ENCODE data around the gene TMEM92.

TMEM92 gene

GRCh38 chr17:50312308-50312707 lies 38.0 kb downstream of the TMEM92 start:
- TF ChIP-seq GATA3 (IDR thresholded peaks at IDR 0.05; ENCODE audit: low read depth, low read length) = no peak
- TF ChIP-seq GATA2 (IDR thresholded peaks at IDR 0.05; ENCODE audit: low read depth, low read length) = no peak

- no peak for TF ChIP-seq GATA3 (IDR thresholded peaks at IDR 0.05; ENCODE audit: low read depth, low read length)
These were observed 40.3 kb downstream of the TMEM92 start for GRCh38 chr17:50314456-50315011.

- TF ChIP-seq GATA2 (IDR thresholded peaks at IDR 0.05; ENCODE audit: low read depth, low read length) = no peak
- TF ChIP-seq GATA3 (IDR thresholded peaks at IDR 0.05; ENCODE audit: low read depth, low read length) = no peak
These were observed 41.8 kb downstream of the TMEM92 start for GRCh38 chr17:50316016-50316587.

- no peak for TF ChIP-seq GATA2 (IDR thresholded peaks at IDR 0.05; ENCODE audit: low read depth, low read length)
- TF ChIP-seq GATA3 (IDR thresholded peaks at IDR 0.05; ENCODE audit: low read depth, low read length) = no peak
These were observed 42.9 kb downstream of the TMEM92 start for GRCh38 chr17:50317121-50317520.

- TF ChIP-seq GATA2 (IDR thresholded peaks at IDR 0.05; ENCODE audit: low read depth, low read length) = no peak
- no peak for TF ChIP-seq GATA3 (IDR thresholded peaks at IDR 0.05; ENCODE audit: low read depth, low read length)
These were observed 44.4 kb downstream of the TMEM92 start for GRCh38 chr17:50318501-50319285.

GRCh38 chr17:50319306-50320004 lies 45.2 kb downstream of the TMEM92 start:
- no peak for TF ChIP-seq GATA3 (IDR thresholded peaks at IDR 0.05; ENCODE audit: low read depth, low read length)
- TF ChIP-seq GATA2 (IDR thresholded peaks at IDR 0.05; ENCODE audit: low read depth, low read length) = no peak

- peak; percentile 61; the same call in 1 of the 2 replicates for TF ChIP-seq GATA2 (IDR thresholded peaks at IDR 0.05; ENCODE audit: low read depth, low read length)
- no peak for TF ChIP-seq GATA3 (IDR thresholded peaks at IDR 0.05; ENCODE audit: low read depth, low read length)
These were observed 48.0 kb downstream of the TMEM92 start for GRCh38 chr17:50322271-50322670.

GRCh38 chr17:50323060-50323459 lies 48.8 kb downstream of the TMEM92 start:
- no peak for TF ChIP-seq GATA3 (IDR thresholded peaks at IDR 0.05; ENCODE audit: low read depth, low read length)
- no peak for TF ChIP-seq GATA2 (IDR thresholded peaks at IDR 0.05; ENCODE audit: low read depth, low read length)

- TF ChIP-seq GATA2 (IDR thresholded peaks at IDR 0.05; ENCODE audit: low read depth, low read length) = no peak
- no peak for TF ChIP-seq GATA3 (IDR thresholded peaks at IDR 0.05; ENCODE audit: low read depth, low read length)
These were observed 51.6 kb downstream of the TMEM92 start for GRCh38 chr17:50325906-50326305.

- TF ChIP-seq GATA3 (IDR thresholded peaks at IDR 0.05; ENCODE audit: low read depth, low read length) (no peak), GATA2 (IDR thresholded peaks at IDR 0.05; ENCODE audit: low read depth, low read length) (no peak)
These were observed 52.6 kb downstream of the TMEM92 start for GRCh38 chr17:50326831-50327364.

- TF ChIP-seq GATA3 (IDR thresholded peaks at IDR 0.05; ENCODE audit: low read depth, low read length) = no peak
- no peak for TF ChIP-seq GATA2 (IDR thresholded peaks at IDR 0.05; ENCODE audit: low read depth, low read length)
These were observed 54.4 kb downstream of the TMEM92 start for GRCh38 chr17:50328363-50329325.

- TF ChIP-seq GATA2 (IDR thresholded peaks at IDR 0.05; ENCODE audit: low read depth, low read length) (no peak), GATA3 (IDR thresholded peaks at IDR 0.05; ENCODE audit: low read depth, low read length) (no peak)
These were observed 55.5 kb downstream of the TMEM92 start for GRCh38 chr17:50329716-50330115.

GRCh38 chr17:50330151-50330775 lies 56.0 kb downstream of the TMEM92 start:
- no peak for TF ChIP-seq GATA2 (IDR thresholded peaks at IDR 0.05; ENCODE audit: low read depth, low read length)

All from SH-SY5Y (cell line).